ENCODE results near the gene ID4.

The ID4 gene

GRCh38 chr6:19837511-19838441 is 606 bp downstream of the ID4 start:
- no peak for TF ChIP-seq USF1 (IDR thresholded peaks at IDR 0.05)
- no peak for TF ChIP-seq YY1 (IDR thresholded peaks at IDR 0.05; ENCODE audit: low read depth)
- no peak for TF ChIP-seq TCF12 (IDR thresholded peaks at IDR 0.05; ENCODE audit: low read depth)
- no peak for TF ChIP-seq NFIC (IDR thresholded peaks at IDR 0.05)
- no peak for TF ChIP-seq RAD21 (IDR thresholded peaks at IDR 0.05; ENCODE audit: low read depth)
- peak; percentile 57 for TF ChIP-seq EGR1 (IDR thresholded peaks at IDR 0.05)
- TF ChIP-seq FOXM1 (IDR thresholded peaks at IDR 0.05; ENCODE audit: borderline replicate concordance, low read depth): no peak
- no peak for TF ChIP-seq CREB1 (IDR thresholded peaks at IDR 0.05; ENCODE audit: low read depth)
- TF ChIP-seq REST (IDR thresholded peaks at IDR 0.05; ENCODE audit: low read depth): peak; percentile 20; the same call in 1 of the 2 replicates
- no peak for TF ChIP-seq TEAD4 (IDR thresholded peaks at IDR 0.05)
- no peak for TF ChIP-seq ZBTB7A (IDR thresholded peaks at IDR 0.05; ENCODE audit: low read depth)
- no peak for TF ChIP-seq CEBPB (IDR thresholded peaks at IDR 0.05)
- TF ChIP-seq TAF1 (IDR thresholded peaks at IDR 0.05; ENCODE audit: low read depth): no peak
- TF ChIP-seq, protein P1, sequence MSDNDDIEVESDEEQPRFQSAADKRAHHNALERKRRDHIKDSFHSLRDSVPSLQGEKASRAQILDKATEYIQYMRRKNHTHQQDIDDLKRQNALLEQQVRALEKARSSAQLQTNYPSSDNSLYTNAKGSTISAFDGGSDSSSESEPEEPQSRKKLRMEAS (IDR thresholded peaks at IDR 0.05): no peak
- TF ChIP-seq EP300 (IDR thresholded peaks at IDR 0.05; ENCODE audit: borderline replicate concordance): no peak

DNA sequence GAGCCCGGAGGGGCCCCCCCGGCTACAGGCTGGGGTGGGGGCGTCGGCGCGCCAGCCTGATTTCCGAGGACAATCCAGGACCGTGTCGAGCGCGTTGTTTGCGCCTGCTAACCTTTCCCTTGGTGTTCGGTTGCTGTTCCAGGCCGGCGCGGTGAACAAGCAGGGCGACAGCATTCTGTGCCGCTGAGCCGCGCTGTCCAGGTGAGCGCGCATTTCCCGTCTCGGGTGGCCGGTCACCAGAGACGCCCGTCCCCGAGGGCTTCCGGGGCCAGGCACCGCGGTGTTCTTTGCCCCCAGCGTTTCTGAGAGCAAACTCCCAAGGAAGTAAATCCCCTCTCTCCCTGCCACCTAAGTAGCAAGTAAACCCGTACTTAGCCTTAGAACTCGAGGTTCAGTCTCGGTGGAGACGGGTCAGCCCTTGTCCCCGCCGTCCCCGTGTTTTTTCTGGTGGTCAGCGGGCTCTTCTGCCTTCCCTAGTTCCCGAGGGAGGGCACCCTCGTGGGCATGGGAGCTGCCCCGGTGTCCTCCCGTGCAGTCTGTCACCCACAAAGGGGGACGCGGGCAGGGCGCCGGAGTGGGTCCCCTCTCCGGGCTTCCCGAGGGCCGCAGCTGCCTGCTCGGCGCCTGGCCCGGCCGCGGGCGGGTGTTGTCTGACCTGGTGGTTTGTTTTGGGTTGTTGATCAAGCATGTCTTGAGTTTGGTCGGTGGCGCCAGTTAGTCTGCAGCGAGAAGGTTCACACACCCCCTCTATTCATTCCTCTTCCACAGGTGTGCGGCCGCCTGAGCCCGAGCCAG is 1.5 kb downstream of the ID4 start:
- TF ChIP-seq TCF12 (IDR thresholded peaks at IDR 0.05; ENCODE audit: low read depth) (peak; percentile 74; the same call in 1 of the 2 replicates), FOXM1 (IDR thresholded peaks at IDR 0.05; ENCODE audit: borderline replicate concordance, low read depth) (0 out of 2 replicates have a peak, but pooled peaks have one; percentile 23), RAD21 (IDR thresholded peaks at IDR 0.05; ENCODE audit: low read depth) (no peak), TAF1 (IDR thresholded peaks at IDR 0.05; ENCODE audit: low read depth) (no peak; the same call in 1 of the 2 replicates), USF1 (IDR thresholded peaks at IDR 0.05) (no peak), ZBTB7A (IDR thresholded peaks at IDR 0.05; ENCODE audit: low read depth) (peak; percentile 19; the same call in 1 of the 2 replicates), CEBPB (IDR thresholded peaks at IDR 0.05) (no peak), NFIC (IDR thresholded peaks at IDR 0.05) (peak; percentile 52), YY1 (IDR thresholded peaks at IDR 0.05; ENCODE audit: low read depth) (no peak), EGR1 (IDR thresholded peaks at IDR 0.05) (no peak), TEAD4 (IDR thresholded peaks at IDR 0.05) (no peak), CREB1 (IDR thresholded peaks at IDR 0.05; ENCODE audit: low read depth) (no peak), REST (IDR thresholded peaks at IDR 0.05; ENCODE audit: low read depth) (no peak), EP300 (IDR thresholded peaks at IDR 0.05; ENCODE audit: borderline replicate concordance) (peak; percentile 51; the same call in 1 of the 2 replicates)
- TF ChIP-seq, protein P1 (IDR thresholded peaks at IDR 0.05): no peak

GRCh38 chr6:19839237-19839546 is 2.0 kb downstream of the ID4 start:
- 0 out of 2 replicates have a peak, but pooled peaks have one; percentile 11 for TF ChIP-seq EGR1 (IDR thresholded peaks at IDR 0.05)
- no peak for TF ChIP-seq USF1 (IDR thresholded peaks at IDR 0.05)
- no peak for TF ChIP-seq ZBTB7A (IDR thresholded peaks at IDR 0.05; ENCODE audit: low read depth)

DNA sequence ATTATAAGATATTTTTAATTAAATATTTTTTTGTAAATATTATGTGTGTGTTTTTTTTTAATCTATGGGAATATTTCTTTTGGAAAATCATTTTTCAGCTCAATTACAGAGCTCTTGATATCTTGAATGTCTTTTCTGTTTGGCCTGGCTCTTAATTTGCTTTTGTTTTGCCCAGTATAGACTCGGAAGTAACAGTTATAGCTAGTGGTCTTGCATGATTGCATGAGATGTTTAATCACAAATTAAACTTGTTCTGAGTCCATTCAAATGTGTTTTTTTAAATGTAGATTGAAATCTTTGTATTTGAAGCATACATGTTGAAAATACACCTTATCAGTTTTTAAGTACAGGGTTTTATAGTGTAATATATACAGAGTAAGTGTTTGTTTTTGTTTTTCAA is 2.6 kb downstream of the ID4 start:
- TF ChIP-seq EP300 (IDR thresholded peaks at IDR 0.05; ENCODE audit: borderline replicate concordance) (no peak), EGR1 (IDR thresholded peaks at IDR 0.05) (no peak), ZBTB7A (IDR thresholded peaks at IDR 0.05; ENCODE audit: low read depth) (no peak), CREB1 (IDR thresholded peaks at IDR 0.05; ENCODE audit: low read depth) (no peak), YY1 (IDR thresholded peaks at IDR 0.05; ENCODE audit: low read depth) (no peak), CEBPB (IDR thresholded peaks at IDR 0.05) (no peak), FOXM1 (IDR thresholded peaks at IDR 0.05; ENCODE audit: borderline replicate concordance, low read depth) (no peak), TEAD4 (IDR thresholded peaks at IDR 0.05) (no peak), NFIC (IDR thresholded peaks at IDR 0.05) (no peak), TAF1 (IDR thresholded peaks at IDR 0.05; ENCODE audit: low read depth) (no peak), USF1 (IDR thresholded peaks at IDR 0.05) (no peak), TCF12 (IDR thresholded peaks at IDR 0.05; ENCODE audit: low read depth) (no peak), REST (IDR thresholded peaks at IDR 0.05; ENCODE audit: low read depth) (no peak)
- TF ChIP-seq, protein P1 (IDR thresholded peaks at IDR 0.05): no peak

All from Ishikawa (cell line).